ENCODE measurements around the gene FAM193B.
A peak's percentile ranks its signal among the peaks of the same experiment; 100 is the strongest.

Gene FAM193B

DNA sequence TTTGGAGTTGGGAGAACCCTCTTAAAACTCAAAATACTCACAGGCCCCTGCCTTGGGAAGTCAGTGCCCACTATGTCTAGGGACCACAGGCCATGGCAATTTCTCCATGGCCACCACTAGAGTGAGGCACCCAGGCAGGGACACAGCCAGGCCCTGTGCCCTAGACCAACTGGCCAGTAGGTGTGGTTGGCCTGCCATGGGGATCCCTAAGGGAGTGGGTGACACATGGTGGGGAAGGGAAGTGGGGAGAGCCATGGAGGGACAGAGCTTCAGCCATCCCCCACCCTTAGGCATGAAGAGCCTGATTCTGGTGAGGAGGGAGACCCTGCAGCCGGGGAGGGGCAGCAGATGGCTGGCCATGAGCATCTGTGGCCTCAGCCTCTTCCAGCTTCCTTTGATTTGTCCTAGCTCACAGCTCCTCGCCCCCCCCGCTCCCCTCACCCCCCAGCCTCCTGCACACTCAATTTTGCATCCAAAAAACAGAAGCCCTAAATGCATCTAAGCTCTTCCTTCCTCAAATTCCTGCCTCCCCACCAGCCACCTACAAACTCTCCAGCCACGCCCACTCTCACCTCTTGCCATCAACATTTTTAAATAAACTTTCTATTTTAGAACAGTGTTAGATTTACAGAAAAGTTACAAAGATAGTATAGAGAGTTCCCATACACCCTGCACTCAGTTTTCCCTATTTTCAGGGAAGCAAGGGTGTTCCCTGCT is 79.4 kb downstream of the FAM193B start:
- DNase-seq: no peak
- Histone ChIP-seq H3K4me3 (ENCODE audit: low read depth, low read length) (no peak overlapping the region), H3K9me3 (no peaks in the 10 kb centered on the region), H3K27me3 (no peaks in the 10 kb centered on the region), H3K4me1 (peaks cover 32% of the 10 kb centered on the region), H3K36me3 (peaks cover 26% of the 10 kb centered on the region)
- TF ChIP-seq, protein P1, sequence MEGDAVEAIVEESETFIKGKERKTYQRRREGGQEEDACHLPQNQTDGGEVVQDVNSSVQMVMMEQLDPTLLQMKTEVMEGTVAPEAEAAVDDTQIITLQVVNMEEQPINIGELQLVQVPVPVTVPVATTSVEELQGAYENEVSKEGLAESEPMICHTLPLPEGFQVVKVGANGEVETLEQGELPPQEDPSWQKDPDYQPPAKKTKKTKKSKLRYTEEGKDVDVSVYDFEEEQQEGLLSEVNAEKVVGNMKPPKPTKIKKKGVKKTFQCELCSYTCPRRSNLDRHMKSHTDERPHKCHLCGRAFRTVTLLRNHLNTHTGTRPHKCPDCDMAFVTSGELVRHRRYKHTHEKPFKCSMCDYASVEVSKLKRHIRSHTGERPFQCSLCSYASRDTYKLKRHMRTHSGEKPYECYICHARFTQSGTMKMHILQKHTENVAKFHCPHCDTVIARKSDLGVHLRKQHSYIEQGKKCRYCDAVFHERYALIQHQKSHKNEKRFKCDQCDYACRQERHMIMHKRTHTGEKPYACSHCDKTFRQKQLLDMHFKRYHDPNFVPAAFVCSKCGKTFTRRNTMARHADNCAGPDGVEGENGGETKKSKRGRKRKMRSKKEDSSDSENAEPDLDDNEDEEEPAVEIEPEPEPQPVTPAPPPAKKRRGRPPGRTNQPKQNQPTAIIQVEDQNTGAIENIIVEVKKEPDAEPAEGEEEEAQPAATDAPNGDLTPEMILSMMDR (IDR thresholded peaks at IDR 0.05; ENCODE audit: low read depth, low read length): no peak

DNA sequence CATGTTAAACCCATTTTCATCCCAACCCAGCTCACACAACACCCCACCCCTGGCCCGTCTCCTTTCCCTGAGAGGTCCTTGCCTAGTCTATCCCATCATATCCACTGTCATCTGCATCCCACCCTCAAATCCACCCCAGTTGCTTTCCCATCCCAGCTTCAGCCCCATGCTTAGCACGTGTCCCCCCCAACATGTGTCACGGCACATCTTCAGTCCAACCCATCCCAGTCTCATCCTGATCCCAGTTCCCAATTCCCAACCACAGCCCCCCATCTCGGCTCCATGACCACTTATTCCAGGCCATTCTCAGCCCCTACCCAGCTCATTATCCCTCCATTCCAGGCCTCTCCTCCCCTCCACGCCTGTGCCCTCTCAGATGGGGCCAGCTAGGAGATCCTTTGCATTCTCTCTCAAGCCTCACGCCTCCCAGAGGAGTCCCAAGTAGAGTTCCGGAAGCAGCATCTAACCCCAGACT is 80.3 kb downstream of the FAM193B start:
- peaks cover 23% of the 10 kb centered on the region for H3K4me1 ChIP-seq
- TF ChIP-seq, protein P1 (IDR thresholded peaks at IDR 0.05; ENCODE audit: low read depth, low read length): no peak
- H3K4me3 ChIP-seq (ENCODE audit: low read depth, low read length): no peak overlapping the region
- H3K36me3 ChIP-seq: peaks cover 36% of the 10 kb centered on the region
- DNase-seq: no peak
- H3K9me3 ChIP-seq: no peaks in the 10 kb centered on the region
- H3K27me3 ChIP-seq: no peaks in the 10 kb centered on the region

DNA sequence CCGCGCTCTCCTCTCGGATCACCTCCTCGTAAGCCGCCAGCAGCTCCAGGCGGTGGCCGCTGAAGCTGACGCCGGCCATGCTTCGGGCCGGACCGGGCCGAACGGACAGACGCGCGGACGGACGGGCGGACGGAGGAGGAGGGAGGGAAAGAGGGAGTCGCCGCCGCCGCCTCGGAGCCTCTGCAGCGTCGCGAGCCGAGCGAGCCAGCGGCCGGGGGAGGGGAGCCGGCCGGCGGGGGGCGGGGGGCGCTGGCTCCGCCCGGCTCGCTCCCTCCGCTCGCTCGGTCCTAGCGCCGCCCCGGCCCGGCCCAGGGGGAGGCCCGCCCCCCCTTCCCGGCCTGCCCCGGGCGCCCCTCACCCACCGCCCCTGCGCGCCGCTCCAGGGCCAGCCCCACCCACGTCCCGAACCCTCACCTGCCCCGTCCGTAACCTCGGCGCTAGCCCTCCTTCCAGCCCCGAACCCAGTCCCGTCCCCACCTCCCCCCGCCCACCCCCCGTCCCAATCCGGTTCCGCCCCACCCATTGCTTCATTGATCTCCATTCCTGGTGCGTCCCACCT is 80.8 kb downstream of the FAM193B start, which contains the start of gene DBN1:
Gene DBN1 (minus strand): TSS at position 192 of the 559 bp plus-strand sequence. CDS start 113 bp downstream, at position 79.
- DNase-seq: peak; percentile 70
- H3K4me3 ChIP-seq (ENCODE audit: low read depth, low read length): peak within 1 kb of the TSS; percentile 85
- TF ChIP-seq, protein P1 (IDR thresholded peaks at IDR 0.05; ENCODE audit: low read depth, low read length): no peak
- H3K27me3 ChIP-seq: no peaks in the 10 kb centered on the region
- peaks cover 41% of the 10 kb centered on the region for H3K36me3 ChIP-seq
- H3K4me1 ChIP-seq: peaks cover 18% of the 10 kb centered on the region
- H3K9me3 ChIP-seq: no peaks in the 10 kb centered on the region

DNA sequence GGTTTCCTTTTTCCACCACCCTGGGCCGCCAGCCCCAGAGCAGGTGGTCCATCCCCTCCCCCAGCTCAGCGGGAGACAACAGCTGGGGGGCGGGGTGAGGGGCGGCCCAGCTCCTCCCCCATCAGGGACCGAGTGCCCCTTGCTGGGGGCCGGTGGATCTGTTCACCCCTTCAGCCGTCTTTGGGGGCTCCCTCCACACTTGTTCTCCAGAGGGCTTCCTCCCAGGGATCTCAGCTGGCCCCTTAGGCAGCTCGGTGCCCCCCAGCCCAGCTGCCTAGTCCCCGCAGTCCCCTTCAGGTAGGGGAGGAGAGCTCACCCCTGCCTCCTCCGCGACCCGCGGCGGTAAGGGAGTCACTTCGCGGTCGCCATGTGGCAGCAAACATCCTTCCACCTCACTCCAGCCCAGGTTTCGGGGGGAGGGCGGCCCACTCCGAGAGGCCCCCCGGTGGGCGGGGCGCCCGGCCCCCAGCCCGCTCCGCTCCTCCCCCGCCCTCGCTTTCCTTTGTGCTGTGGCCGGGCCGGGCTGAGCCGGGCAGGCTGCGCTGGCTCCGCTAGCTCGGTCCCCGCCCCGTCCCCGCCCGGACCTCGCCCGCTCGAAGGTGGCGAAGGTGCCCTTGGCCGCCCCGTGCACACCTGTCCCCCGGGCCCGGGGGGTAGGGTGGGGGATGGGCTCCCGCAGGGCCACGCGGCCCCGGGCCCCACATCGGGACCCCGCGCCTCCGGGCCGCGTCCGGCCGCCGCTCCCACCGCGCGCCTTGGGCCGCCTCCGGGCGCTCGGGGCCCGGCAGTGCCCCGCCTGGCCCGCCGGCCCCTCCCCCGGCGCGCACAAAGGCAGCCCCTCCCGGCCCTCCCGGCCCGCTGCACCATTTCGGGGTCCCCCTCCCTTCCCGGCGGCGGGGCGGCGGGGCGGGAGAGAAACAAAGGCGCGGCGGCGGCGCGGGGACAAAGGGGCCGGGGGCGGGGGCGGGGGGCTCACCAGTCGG is 81.6 kb downstream of the FAM193B start:
- H3K27me3 ChIP-seq: no peaks in the 10 kb centered on the region
- peak overlapping the region; percentile 85 for H3K4me3 ChIP-seq (ENCODE audit: low read depth, low read length)
- H3K36me3 ChIP-seq: peaks cover 47% of the 10 kb centered on the region
- H3K9me3 ChIP-seq: no peaks in the 10 kb centered on the region
- H3K4me1 ChIP-seq: peaks cover 16% of the 10 kb centered on the region
- peak; percentile 65 for DNase-seq
- TF ChIP-seq, protein P1 (IDR thresholded peaks at IDR 0.05; ENCODE audit: low read depth, low read length): no peak

DNA sequence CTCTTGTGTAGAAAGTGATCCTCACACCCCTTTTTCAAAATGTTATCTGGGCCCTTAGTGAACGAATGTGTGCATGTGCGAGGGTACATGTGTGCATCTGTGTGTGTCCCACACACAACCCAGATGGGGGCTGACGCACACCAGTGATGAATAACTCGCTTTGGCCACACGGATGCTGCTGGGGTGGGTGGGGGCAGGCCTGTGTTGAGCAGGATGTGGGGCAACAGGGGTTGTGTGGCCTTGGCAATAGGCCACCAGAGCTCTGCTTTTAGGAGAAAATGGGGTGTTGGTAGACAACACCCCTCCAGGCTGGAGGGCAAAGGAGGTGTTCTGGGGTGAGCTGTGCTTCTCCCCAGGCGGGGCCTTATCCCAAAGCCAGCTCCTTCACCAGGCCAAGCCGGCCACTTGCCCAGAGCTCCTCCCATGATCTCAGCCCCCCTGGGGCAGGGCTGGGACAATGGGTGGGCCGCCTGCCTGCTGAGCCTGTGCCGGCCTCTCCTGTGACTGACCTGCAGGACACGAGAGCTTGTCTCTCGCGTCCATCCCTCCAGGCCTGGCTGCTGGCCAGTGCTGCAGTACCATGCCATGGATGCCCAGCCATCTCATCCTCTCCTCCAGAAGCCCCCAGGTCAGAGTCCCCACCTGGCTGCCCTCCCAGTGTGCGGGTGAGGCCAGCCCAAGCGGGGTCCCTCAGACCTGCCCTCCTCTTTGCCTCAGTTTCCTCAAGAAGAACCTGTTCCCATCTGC is 82.6 kb downstream of the FAM193B start:
- peak overlapping the region; percentile 85 for H3K4me3 ChIP-seq (ENCODE audit: low read depth, low read length)
- H3K9me3 ChIP-seq: no peaks in the 10 kb centered on the region
- H3K4me1 ChIP-seq: peaks cover 13% of the 10 kb centered on the region
- DNase-seq: no peak
- no peaks in the 10 kb centered on the region for H3K27me3 ChIP-seq
- peaks cover 56% of the 10 kb centered on the region for H3K36me3 ChIP-seq
- TF ChIP-seq, protein P1 (IDR thresholded peaks at IDR 0.05; ENCODE audit: low read depth, low read length): no peak

All from BE2C (cell line).